ENCODE measurements around the gene LRP1B.

DNA sequence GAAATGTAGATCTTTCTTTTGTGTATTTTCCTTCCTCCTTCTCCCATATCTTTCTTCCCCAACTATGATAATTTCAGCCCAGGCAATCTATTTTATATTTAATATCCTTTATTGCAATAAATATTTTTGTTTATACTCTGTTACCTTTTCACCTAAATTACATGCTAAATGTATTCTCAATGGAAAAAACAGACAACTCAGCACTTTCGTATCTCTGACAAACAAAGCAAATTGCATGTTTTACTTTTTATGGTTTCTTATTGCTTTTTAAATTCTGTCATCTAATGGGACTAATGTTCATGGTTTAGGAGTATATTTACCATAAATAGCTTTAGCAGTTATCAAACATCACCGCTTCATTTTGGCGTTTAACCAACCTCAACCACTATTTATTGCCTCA lies 74.0 kb downstream of the LRP1B start:
- no peak for TF ChIP-seq ARNTL (CRISPR knock-in tag; IDR thresholded peaks at IDR 0.05; ENCODE audit: borderline replicate concordance, low read depth)
- no peak for TF ChIP-seq ZNF8 (CRISPR knock-in tag; IDR thresholded peaks at IDR 0.05)
- no peak for TF ChIP-seq CSDC2 (CRISPR knock-in tag; IDR thresholded peaks at IDR 0.05)
- TF ChIP-seq ESRRG (CRISPR knock-in tag; IDR thresholded peaks at IDR 0.05), result no peak

Data from SK-N-SH treated with all-trans-retinoic acid at 6 μM for 48 hours (cell line).